ENCODE measurements around the gene CNTN5. TPM values are rescaled to one million over a fixed set of nuclear protein-coding genes. Genes with fewer than 3 reads are reported as not detected.

Gene CNTN5
- total RNA-seq, 4 donors from 2014 or later, result not detected

DNA sequence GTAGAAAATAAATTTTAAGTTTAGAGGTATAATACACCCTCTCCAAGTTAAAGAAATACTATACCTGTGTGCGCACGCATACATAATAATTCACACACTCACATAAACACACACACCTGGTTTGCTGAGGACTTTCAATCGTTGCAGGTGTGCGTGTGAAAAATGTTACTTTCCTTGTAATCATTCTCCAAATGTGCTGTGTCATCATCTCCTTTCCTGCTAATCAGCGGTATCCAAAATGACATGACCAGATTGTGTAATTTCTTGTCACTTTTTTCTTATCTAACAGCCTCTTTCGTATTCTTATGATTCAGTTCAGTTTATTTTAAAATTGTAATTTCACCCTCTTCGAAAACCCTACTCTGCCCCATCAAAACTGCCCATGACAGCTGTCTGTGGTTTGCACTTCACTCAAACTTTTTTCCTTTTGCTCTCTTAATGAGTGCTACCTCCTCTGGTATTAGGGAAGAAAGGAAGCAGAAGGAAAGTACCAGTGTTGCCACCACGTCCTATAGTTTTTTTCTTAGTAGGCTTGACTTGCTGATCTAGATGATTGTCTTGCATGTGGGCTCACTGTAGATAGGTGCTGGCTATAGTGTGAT, 651.2 kb downstream of the CNTN5 start:
- TF ChIP-seq, protein P1, sequence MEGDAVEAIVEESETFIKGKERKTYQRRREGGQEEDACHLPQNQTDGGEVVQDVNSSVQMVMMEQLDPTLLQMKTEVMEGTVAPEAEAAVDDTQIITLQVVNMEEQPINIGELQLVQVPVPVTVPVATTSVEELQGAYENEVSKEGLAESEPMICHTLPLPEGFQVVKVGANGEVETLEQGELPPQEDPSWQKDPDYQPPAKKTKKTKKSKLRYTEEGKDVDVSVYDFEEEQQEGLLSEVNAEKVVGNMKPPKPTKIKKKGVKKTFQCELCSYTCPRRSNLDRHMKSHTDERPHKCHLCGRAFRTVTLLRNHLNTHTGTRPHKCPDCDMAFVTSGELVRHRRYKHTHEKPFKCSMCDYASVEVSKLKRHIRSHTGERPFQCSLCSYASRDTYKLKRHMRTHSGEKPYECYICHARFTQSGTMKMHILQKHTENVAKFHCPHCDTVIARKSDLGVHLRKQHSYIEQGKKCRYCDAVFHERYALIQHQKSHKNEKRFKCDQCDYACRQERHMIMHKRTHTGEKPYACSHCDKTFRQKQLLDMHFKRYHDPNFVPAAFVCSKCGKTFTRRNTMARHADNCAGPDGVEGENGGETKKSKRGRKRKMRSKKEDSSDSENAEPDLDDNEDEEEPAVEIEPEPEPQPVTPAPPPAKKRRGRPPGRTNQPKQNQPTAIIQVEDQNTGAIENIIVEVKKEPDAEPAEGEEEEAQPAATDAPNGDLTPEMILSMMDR (IDR thresholded peaks at IDR 0.05; ENCODE audit: low read depth), result no peak

DNA sequence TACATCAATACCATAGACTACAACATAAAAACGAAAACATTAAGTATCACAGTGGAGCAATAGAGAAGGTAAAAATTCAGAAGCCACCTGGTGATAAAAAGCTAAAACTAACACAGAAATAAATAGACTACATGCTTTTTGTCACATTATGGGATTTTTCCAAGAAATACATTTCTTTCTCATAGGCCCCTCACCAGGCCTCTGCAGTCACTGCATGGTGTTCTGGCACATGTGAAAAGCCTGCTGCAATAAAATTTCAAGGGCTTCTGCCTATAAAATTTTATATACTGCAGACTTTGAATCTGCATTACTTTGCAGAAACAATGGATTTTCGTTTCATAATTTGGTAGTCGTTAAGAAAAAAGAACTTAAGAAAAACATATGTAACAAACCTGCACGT, 655.5 kb downstream of the CNTN5 start:
- TF ChIP-seq, protein P1 (IDR thresholded peaks at IDR 0.05; ENCODE audit: low read depth), result no peak

- TF ChIP-seq, protein P1 (IDR thresholded peaks at IDR 0.05; ENCODE audit: low read depth), result no peak
Observed at GRCh38 chr11:99682171-99682570, 661.4 kb downstream of the CNTN5 start.

- TF ChIP-seq, protein P1 (IDR thresholded peaks at IDR 0.05; ENCODE audit: low read depth), result no peak
Observed at GRCh38 chr11:99682646-99683045, 661.9 kb downstream of the CNTN5 start.

GRCh38 chr11:99683933-99684332, 663.2 kb downstream of the CNTN5 start:
- TF ChIP-seq, protein P1 (IDR thresholded peaks at IDR 0.05; ENCODE audit: low read depth), result no peak

DNA sequence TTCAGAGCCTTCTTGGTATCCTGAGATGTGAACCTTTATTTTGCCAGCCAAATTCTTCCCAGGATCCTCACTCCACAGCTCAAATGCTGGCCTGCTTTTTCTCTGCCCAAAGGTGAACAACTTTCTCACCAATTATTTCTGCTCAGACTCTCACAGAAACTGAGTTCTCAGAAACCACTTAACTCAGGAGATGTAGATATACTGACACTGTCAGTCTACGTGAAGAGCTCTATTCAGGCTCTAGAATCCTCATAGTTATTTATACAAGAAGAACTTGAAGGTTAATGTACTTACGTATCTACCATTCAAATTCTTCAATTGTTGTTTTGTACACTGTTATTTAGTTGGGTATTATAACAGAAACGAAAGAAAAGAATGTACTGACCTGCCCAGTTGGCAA, 666.1 kb downstream of the CNTN5 start:
- TF ChIP-seq, protein P1 (IDR thresholded peaks at IDR 0.05; ENCODE audit: low read depth), result no peak

GRCh38 chr11:99687320-99687719, 666.6 kb downstream of the CNTN5 start:
- TF ChIP-seq, protein P1 (IDR thresholded peaks at IDR 0.05; ENCODE audit: low read depth), result no peak

Measured in subcutaneous adipose tissue (tissue), 4 donors.